ENCODE measurements around the gene BAIAP2.

BAIAP2 gene

GRCh38 chr17:81163703-81164370, 128.9 kb downstream of the BAIAP2 start:
- in situ Hi-C loops (cut with HindIII; ENCODE audit: low sequenced_read_pairs) = no loop called here

GRCh38 chr17:81164371-81165245, 129.7 kb downstream of the BAIAP2 start:
- in situ Hi-C loops (cut with HindIII; ENCODE audit: low sequenced_read_pairs) = no loop called here

GRCh38 chr17:81165246-81166032, 130.5 kb downstream of the BAIAP2 start, which contains the start of gene PVALEF:
PVALEF (plus strand) TSS chr17:81165507; CDS start chr17:81181227, 15,720 bp downstream.
- in situ Hi-C loops (cut with HindIII; ENCODE audit: low sequenced_read_pairs) = no loop called here

- in situ Hi-C loops (cut with HindIII; ENCODE audit: low sequenced_read_pairs) = no loop called here
Observed at GRCh38 chr17:81166033-81166492, 131.1 kb downstream of the BAIAP2 start, which contains the start of gene AATK. AATK (minus strand) TSS chr17:81166221; CDS start chr17:81165992, 229 bp downstream.

Measured in endothelial cell of hepatic sinusoid (primary cell).